HG03103 (cell line): ENCODE results near the gene VSTM1.

Source experiments
- ATAC-seq: cut with Tn5 transposase; IDR thresholded peaks from one replicate; pipeline ENCODE4 v1.9.1; 2021; ENCODE audit warnings: low read depth; ENCODE audit not compliant: unreplicated experiment

Gene VSTM1

DNA sequence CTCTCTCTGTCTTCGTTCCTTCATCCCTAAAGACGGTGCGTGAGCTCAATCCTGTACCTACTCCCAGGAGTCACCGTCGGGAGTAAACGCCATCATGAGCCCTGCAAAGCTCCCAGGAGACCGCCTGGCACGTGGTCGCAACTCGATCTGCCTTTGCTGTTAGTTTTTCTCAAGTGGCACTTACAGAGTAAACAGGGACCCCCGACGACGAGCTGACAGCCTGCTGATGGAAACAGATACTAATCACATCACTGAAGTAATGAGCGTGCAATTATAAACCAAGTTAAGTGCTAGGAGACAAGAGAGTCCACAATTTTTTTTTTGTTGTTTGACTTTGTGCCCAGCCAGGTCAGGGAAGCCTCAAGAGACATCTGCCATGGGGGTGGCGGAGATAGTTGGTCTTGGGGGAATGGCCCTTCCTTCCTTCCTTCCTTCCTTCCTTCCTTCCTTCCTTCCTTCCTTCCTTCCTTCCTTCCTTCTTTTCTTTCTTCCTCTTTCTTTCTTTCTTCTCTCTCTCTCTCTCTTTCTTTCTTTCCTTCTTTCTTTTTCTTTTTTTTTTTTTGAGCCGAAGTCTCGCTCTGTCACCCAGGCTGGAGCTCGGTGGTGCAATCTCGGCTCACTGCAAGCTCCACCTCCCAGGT lies 48.7 kb downstream of the VSTM1 start:
- no peak for ATAC-seq

DNA sequence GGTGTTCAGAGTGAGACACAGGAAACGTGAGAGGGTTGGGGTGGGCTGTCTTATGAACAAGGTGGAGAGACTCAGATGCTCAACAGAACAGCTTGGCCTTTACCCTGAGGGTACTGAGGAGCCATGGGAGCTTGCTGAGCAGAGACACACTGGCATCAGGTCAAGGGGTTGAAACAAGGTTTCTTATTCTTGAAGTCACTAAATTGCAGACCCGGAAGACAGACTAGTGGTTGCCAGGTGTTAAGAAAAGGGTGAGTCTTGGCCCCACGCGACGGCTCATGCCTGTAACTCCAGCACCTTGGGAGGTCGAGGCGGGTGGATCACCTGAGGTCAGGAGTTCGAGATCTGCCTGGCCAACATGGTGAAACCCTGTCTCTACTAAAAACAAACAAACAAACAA lies 49.8 kb downstream of the VSTM1 start:
- ATAC-seq = no peak

DNA sequence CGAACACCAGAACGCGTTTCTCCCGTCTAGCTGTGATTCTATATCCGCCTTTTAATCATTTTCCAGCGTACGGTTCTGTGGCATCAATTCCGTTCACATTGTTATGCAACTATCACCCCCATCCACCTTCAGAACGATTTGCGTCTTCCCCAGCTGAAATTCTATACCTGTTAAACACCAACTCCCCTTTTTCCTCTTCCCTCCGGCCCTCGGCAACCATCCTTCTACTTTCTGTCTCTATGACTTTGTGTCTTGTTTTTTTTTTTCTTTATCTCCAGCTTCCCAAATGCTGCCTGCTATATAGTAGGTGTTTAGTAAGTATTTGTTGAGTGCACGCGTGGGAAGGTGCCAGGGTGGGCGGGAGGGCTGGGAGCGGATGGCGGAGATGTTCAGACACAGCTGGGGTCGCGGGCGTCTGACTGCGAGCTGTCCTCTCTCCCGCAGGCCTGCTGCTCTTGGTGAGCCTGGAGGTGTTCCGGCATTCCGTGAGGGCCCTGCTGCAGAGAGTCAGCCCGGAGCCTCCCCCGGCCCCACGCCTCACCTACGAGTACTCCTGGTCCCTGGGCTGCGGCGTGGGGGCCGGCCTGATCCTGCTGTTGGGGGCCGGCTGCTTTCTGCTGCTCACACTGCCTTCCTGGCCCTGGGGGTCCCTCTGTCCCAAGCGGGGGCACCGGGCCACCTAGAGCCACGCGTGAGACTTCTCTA lies 52.0 kb downstream of the VSTM1 start:
- ATAC-seq = no peak

DNA sequence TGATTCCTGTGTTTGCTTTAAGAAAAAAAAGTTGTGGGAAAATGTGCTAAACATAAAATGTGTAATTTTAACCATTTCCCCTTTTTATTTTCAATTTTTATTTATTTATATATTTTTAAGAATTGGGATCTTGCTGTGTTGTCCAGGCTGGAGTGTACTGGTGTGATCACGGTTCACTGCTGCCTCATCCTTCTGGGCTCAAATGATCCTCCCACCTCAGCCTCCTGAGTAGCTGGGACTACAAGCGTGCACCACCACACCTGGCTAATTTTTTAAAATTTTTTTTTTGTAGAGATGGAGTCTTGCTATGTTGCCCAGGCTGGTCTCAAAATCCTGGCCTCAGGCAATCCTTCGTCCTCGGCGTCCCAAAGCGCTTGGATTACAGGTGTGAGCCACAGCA lies 53.2 kb downstream of the VSTM1 start:
- ATAC-seq = no peak

DNA sequence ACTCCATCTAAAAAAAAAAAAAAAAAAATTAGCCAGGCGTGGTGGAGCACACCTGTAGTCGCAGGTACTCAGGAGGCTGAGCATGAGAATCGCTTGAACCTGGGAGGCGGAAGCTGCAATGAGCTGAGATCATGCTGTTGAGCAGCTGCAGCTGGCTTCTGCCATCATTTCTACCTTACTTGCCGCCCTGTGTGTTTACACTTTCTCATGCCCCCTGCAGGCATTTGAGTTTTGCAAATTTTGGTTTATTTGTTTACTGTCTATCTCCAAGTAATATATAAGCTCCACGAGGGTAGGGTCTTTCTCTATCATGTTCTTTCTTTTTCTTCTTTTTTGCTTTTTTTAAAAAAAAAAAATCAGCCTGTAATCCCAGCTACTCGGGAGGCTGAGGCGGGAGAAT lies 54.3 kb downstream of the VSTM1 start:
- no peak for ATAC-seq

DNA sequence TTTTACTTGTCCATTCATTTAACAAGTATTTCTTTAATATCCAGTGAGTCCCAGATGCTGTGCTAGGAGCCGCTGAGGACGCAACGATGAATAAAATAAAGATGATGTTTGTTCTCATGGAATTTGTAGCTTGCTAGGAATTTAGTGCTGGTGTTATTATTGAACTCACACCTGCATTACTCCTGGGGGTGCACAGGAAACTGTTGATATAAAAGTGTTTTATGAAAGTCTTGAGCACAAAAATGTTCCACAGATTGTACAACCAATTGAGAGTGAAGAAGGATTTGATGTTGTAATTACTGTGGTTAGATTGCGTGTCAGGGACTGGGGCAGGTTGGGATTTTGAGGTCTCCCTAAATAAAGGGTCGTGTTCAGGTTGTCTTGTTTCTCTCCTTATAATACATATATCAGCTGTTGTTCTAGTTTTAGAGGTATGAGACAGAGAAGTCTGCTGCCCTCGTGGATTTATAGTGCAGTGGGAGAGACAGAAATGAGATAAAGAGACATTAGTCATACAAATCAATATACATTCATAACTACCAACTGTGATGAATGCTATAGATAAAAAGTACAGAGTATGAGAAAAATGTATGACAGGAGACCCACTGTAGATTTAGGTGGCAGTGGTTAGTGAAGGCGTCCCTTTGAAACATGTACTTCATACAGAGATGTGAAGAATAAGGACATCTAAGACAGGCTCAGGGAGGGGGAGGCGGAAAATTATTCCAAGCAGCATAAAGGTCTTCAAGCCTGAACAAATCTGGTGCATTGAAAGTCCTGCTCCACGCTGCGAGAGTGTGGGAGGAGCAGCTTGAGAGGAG lies 61.0 kb downstream of the VSTM1 start:
- no peak for ATAC-seq

DNA sequence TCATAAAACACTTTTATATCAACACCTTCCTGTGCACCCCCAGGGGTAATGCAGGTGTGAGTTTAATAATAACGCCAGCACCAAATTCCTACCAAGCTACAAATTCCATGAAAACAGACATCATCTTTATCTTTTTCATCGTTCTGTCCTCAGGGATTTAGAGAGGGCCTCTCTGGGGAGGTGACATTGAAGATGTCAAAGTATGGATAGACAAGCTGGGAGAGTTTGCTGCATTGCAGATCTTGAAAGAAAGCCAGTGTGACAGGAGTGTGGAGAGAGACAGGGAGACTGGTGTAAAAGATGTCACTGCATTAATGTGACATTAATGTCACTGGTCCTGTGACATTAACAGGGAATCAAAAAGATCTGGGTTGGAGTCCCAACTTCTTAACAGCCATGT lies 62.2 kb downstream of the VSTM1 start:
- ATAC-seq = no peak

DNA sequence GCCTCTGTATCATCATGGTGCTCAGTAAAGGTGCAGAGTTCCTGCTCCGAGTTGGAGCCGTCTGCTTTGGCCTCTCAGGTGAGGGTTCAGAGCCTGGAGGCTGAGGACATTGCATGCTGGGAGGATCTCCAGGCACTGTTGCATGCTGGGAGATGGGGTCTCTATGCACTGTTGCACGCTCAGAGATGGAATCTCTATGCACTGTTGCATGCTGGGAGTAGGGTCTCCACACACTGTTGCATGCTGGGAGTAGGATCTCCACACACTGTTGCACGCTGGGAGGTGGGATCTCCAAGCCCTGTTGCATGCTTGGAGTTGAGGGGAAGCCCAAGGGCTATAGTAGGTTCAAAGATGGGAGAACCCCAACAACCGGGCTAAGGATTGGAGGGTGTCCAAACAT lies 64.0 kb downstream of the VSTM1 start:
- no peak for ATAC-seq

DNA sequence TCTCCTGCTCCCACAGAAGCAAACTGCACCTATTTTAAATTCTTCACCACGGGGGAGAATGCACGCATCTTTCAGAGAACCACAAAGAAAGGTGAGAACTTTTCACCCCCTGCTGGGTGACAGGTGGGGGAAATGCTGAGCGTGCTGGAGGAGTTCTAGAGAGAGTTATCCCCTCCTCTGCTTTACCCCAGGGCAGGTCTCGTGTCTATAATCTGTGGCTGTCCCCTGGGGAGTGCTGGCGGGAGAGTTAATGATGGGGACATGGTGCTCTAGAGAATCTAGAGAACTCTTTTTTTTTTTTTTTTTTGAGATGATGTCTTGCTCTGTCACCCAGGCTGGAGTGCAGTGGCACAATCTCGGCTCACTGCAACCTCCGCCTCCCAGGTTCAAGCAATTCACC lies 65.5 kb downstream of the VSTM1 start:
- no peak for ATAC-seq

DNA sequence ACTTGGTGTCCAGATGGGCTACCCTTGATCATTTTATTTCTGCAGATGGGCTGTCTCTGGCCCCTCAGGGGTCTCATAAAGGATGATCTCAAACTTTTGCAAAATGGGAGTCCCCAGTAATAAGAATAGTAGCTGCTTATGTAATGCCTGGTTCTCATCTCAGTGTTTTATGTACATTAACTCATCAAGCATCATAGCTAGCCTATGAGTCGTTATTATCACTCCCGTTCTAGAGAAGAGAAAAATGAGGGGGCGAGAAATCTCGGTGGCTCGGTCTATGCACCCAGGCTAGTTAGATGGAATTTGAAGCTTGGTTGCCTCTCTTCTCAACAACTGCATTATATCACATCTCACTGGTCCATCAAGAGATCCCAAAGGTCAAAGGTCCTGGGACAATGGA lies 68.9 kb downstream of the VSTM1 start:
- no peak for ATAC-seq

DNA sequence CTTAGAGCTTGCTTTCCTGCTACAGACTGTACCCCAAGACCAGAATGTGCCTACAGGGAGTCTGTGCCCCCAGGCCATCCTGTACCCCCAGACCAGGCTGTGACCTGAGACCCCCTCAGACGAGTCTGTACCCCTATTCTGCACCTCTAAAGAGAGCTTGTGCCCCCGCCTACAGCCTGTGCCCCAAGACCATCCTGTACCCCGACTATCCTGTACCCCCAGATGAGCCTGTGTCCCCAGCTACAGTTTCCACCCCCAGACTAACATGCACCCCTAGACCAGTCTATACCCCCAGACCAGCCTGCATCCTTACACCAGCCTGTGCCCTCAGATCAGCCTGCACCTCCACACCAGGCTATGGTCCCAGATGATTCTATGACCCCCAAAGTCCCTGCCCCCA lies 70.2 kb downstream of the VSTM1 start:
- no peak for ATAC-seq

DNA sequence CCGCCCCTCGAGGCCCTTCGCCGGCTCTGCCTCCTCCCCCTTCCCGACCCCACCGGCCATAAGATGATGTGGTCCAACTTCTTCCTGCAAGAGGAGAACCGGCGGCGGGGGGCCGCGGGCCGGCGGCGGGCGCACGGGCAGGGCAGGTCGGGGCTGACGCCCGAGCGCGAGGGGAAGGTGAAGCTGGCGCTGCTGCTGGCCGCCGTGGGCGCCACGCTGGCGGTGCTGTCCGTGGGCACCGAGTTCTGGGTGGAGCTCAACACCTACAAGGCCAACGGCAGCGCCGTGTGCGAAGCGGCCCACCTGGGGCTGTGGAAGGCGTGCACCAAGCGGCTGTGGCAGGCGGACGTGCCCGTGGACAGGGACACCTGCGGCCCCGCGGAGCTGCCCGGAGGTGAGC lies 70.9 kb downstream of the VSTM1 start:
- ATAC-seq = no peak

DNA sequence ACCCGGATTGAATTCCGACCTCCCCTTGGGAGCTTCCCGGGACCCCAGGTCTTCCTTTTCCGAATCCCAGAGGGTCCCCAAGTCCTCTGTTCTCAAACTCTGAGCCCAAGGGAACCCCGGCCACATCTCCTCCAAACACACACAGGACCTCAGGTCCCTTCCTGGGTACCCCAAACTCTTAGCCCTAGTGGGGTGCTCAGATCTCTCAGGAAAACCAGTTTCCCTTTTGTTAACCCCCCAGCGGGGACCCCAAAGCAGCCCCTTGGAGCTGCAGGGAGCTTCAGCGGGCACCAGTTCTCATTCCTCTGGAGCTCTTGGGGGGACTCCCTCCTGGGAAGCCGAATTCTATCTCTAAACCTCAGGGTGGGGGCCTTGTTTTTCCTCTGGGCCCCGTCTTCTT lies 71.5 kb downstream of the VSTM1 start:
- no peak for ATAC-seq

DNA sequence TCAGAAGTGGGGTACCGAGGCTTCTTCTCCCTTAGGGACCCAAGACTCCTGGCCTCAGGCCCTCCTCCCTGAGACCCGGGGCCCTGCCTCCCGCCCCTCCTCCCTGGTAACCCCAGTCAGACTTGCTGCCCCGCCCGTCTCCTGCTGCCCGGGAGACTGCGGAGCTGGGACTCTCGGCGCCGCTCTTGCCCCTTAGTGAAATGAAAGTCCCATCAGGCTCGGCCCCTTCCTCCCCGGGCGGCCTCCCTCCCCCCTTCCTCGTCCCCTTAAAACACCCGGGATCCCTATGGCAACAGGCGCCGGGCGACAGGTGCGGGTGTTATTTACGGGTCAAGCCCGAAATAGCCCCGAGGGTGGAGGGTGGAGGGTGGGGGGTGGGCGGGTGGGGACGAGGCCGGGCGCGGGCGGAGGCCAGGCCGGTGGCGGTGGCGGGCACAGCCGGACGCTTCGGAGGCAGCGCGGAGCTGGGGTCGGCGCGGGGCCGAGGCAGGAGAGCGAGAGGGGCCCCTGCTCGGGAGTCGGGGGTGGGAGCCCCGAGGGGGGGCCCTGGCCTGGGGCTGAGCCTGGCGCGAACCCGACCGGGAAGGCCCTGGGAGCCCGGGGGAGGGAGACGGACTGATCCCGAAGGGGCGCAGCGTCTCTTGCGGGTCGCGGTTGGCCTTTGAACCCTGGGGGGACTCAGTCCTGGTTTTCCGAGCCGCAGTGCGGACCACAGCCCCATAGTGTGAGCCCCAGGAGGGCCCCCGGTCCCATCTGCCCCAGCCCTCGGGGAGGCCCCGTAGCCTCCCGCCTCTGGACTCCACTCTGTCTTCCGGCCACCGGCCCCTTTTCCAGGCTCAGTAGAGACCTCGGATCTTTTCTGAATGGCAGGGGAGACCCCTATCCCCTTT lies 72.2 kb downstream of the VSTM1 start, which contains the start of gene CACNG6:
CACNG6 (plus strand) TSS at position 414 of the 890 bp plus-strand sequence. CDS start 1,241 bp downstream, outside the sequence.
- no peak for ATAC-seq
